Measurements from ENCODE around the gene C1QTNF5.

The C1QTNF5 gene

DNA sequence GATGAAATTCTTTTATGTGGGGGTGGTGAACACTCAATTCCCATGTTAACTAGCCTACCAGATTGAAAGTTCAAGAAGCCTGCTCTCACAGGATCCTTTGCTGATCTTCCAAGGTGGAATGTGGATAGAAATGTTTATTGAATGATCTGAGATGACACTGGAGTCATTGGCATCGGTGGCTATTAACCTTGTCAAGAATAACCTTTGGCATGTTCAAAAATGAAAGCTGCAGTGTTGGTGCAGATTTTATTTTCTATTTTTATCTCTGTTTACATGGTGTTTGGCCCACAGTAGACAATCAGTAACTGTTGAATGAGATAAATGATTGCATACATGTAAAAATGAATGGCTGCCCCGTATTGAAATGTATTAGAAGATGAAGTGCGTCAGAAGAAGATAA, 42.7 kb downstream of the C1QTNF5 start:
- no peak for DNase-seq (ENCODE audit: low spot score)
- peaks cover 14 to 79% of the 10 kb centered on the region in 2 donors for H3K36me3 ChIP-seq (replicated peaks in 1 of 2; ENCODE audit: control insufficient read depth in 2 of 2, insufficient read depth in 2 of 2, low read length in 2 of 2)

DNA sequence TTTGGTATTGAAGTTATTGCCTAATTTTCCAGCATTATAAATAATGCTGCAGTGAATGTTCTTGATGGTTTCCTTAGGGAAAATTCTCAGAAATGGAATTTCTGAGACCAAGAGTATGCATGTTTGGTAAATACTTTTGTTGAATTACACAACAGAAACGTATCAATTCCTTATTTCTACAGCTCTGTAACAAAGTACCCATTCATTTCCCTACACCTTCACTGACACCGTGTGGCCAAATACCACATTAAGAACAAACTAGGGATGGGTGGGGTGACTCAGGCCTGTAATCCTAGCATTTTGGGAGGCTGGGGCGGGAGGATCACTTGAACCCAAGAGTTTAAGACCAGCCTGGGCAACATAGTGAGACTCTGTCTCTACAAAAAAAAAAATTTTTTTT, 45.5 kb downstream of the C1QTNF5 start:
- DNase-seq (ENCODE audit: low spot score) = no peak
- Histone ChIP-seq H2BK5ac (ENCODE audit: low read length) (no peak overlapping the region), H3K14ac (ENCODE audit: low read length) (no peak overlapping the region), H3K4ac (ENCODE audit: low read length) (no peak overlapping the region), H4K8ac (ENCODE audit: low read depth, low read length) (no peak overlapping the region), H2BK12ac (ENCODE audit: low read length) (no peak overlapping the region), H3K23ac (ENCODE audit: low read depth, low read length, poor library complexity) (no peak overlapping the region), H3K27ac (replicated peaks; ENCODE audit: low read length) (no peak overlapping the region), H3K9me3 (replicated peaks in 1 of 2; ENCODE audit: control insufficient read depth in 2 of 2, insufficient read depth in 1 of 2, low read depth in 1 of 2, low read length in 2 of 2) (peaks cover 7 to 10% of the 10 kb centered on the region in 2 donors), H4K91ac (ENCODE audit: low read depth, low read length, poor library complexity) (no peak overlapping the region), H2BK15ac (ENCODE audit: low read length) (no peak overlapping the region), H2AFZ (ENCODE audit: low read length) (no peak overlapping the region), H2BK120ac (ENCODE audit: low read depth, low read length) (no peak overlapping the region), H2AK5ac (ENCODE audit: low read depth, low read length) (no peak overlapping the region), H3K4me1 (ENCODE audit: control insufficient read depth in 2 of 2, insufficient read depth in 1 of 2, low read depth in 1 of 2, low read length in 2 of 2) (no peaks in the 10 kb centered on the region), H3K9ac (ENCODE audit: low read depth, low read length, poor library complexity) (no peak overlapping the region), H3K4me2 (ENCODE audit: insufficient read depth, low read length, poor library complexity, severe bottlenecking) (no peak overlapping the region), H3K79me1 (ENCODE audit: low read depth, low read length) (peaks cover 1% of the 10 kb centered on the region), H3K4me3 (ENCODE audit: low read length in 2 of 2) (no peak overlapping the region), H3K18ac (ENCODE audit: low read length) (no peak overlapping the region), H3K36me3 (replicated peaks in 1 of 2; ENCODE audit: control insufficient read depth in 2 of 2, insufficient read depth in 2 of 2, low read length in 2 of 2) (peaks cover 13 to 67% of the 10 kb centered on the region in 2 donors), H3K27me3 (ENCODE audit: control insufficient read depth in 3 of 3, insufficient read depth in 3 of 3, low read depth in 1 of 3, low read length in 3 of 3) (peaks cover 0 to 3% (median 0%) of the 10 kb centered on the region in 3 experiments)
- no CpG with 5 or more reads among the region's 3 CpGs for WGBS, 2 donors (ENCODE audit: extremely low coverage in 2 of 2, insufficient read length in 2 of 2, insufficient replicate concordance in 1 of 2)

More for the DNA sequence above, 42.7 kb downstream of the C1QTNF5 start:
- Histone ChIP-seq H2BK15ac (ENCODE audit: low read length) (no peak overlapping the region), H3K27ac (replicated peaks; ENCODE audit: low read length) (no peak overlapping the region), H3K9me3 (replicated peaks in 1 of 2; ENCODE audit: control insufficient read depth in 2 of 2, insufficient read depth in 1 of 2, low read depth in 1 of 2, low read length in 2 of 2) (no peaks in the 10 kb centered on the region), H3K9ac (ENCODE audit: low read depth, low read length, poor library complexity) (no peak overlapping the region), H3K14ac (ENCODE audit: low read length) (no peak overlapping the region), H3K27me3 (ENCODE audit: control insufficient read depth in 3 of 3, insufficient read depth in 3 of 3, low read depth in 1 of 3, low read length in 3 of 3) (no peaks in the 10 kb centered on the region), H3K23ac (ENCODE audit: low read depth, low read length, poor library complexity) (no peak overlapping the region), H3K4me3 (ENCODE audit: low read length in 2 of 2) (no peak overlapping the region), H2BK5ac (ENCODE audit: low read length) (no peak overlapping the region), H2AFZ (ENCODE audit: low read length) (no peak overlapping the region), H3K4me2 (ENCODE audit: insufficient read depth, low read length, poor library complexity, severe bottlenecking) (no peak overlapping the region), H4K8ac (ENCODE audit: low read depth, low read length) (no peak overlapping the region), H3K79me1 (ENCODE audit: low read depth, low read length) (peaks cover 1% of the 10 kb centered on the region), H2AK5ac (ENCODE audit: low read depth, low read length) (no peak overlapping the region), H3K4me1 (ENCODE audit: control insufficient read depth in 2 of 2, insufficient read depth in 1 of 2, low read depth in 1 of 2, low read length in 2 of 2) (no peaks in the 10 kb centered on the region), H3K4ac (ENCODE audit: low read length) (no peak overlapping the region), H4K91ac (ENCODE audit: low read depth, low read length, poor library complexity) (no peak overlapping the region), H2BK12ac (ENCODE audit: low read length) (no peak overlapping the region), H3K18ac (ENCODE audit: low read length) (no peak overlapping the region), H2BK120ac (ENCODE audit: low read depth, low read length) (no peak overlapping the region)
- no CpG with 5 or more reads among the region's 3 CpGs for WGBS, 2 donors (ENCODE audit: extremely low coverage in 2 of 2, insufficient read length in 2 of 2, insufficient replicate concordance in 1 of 2)

DNA sequence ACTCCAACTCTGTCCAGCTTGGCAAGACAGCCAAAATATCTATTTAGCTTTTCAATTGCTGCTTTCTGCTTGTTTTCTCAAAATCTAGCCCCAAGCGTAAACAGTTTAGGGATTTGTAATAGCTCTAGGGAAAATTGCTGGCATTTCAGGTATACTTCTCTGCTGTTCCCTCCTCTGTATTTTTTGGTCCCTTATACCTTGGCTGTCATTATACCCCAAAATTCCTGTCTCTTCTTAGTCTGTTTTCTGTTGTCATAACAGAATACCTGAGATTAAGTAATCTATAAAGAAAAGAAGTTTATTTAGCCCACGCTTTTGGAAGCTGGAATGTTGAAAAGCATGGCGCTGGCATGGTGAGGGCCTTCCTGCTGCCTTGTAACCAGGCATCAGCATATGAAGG, 47.2 kb downstream of the C1QTNF5 start:
- WGBS, 2 donors (ENCODE audit: extremely low coverage in 2 of 2, insufficient read length in 2 of 2, insufficient replicate concordance in 1 of 2) = no CpG with 5 or more reads among the region's 3 CpGs
- H2BK5ac ChIP-seq (ENCODE audit: low read length) = no peak overlapping the region
- no peak overlapping the region for H3K18ac ChIP-seq (ENCODE audit: low read length)
- H3K4ac ChIP-seq (ENCODE audit: low read length) = no peak overlapping the region
- no peak overlapping the region for H3K4me3 ChIP-seq (ENCODE audit: low read length in 2 of 2)
- H3K79me1 ChIP-seq (ENCODE audit: low read depth, low read length) = peaks cover 1% of the 10 kb centered on the region
- DNase-seq (ENCODE audit: low spot score) = no peak
- H3K27ac ChIP-seq (replicated peaks; ENCODE audit: low read length) = no peak overlapping the region
- H3K27me3 ChIP-seq (ENCODE audit: control insufficient read depth in 3 of 3, insufficient read depth in 3 of 3, low read depth in 1 of 3, low read length in 3 of 3) = peaks cover 0 to 3% (median 0%) of the 10 kb centered on the region in 3 experiments
- H3K14ac ChIP-seq (ENCODE audit: low read length) = no peak overlapping the region
- no peak overlapping the region for H4K91ac ChIP-seq (ENCODE audit: low read depth, low read length, poor library complexity)
- H3K36me3 ChIP-seq (replicated peaks in 1 of 2; ENCODE audit: control insufficient read depth in 2 of 2, insufficient read depth in 2 of 2, low read length in 2 of 2) = peaks cover 7 to 66% of the 10 kb centered on the region in 2 donors
- H3K4me2 ChIP-seq (ENCODE audit: insufficient read depth, low read length, poor library complexity, severe bottlenecking) = no peak overlapping the region
- no peak overlapping the region for H2AK5ac ChIP-seq (ENCODE audit: low read depth, low read length)
- H2BK12ac ChIP-seq (ENCODE audit: low read length) = no peak overlapping the region
- H2BK120ac ChIP-seq (ENCODE audit: low read depth, low read length) = no peak overlapping the region
- no peak overlapping the region for H2AFZ ChIP-seq (ENCODE audit: low read length)
- H4K8ac ChIP-seq (ENCODE audit: low read depth, low read length) = no peak overlapping the region
- H3K4me1 ChIP-seq (ENCODE audit: control insufficient read depth in 2 of 2, insufficient read depth in 1 of 2, low read depth in 1 of 2, low read length in 2 of 2) = no peaks in the 10 kb centered on the region
- no peak overlapping the region for H3K9ac ChIP-seq (ENCODE audit: low read depth, low read length, poor library complexity)
- H3K23ac ChIP-seq (ENCODE audit: low read depth, low read length, poor library complexity) = no peak overlapping the region
- no peak overlapping the region for H2BK15ac ChIP-seq (ENCODE audit: low read length)
- H3K9me3 ChIP-seq (replicated peaks in 1 of 2; ENCODE audit: control insufficient read depth in 2 of 2, insufficient read depth in 1 of 2, low read depth in 1 of 2, low read length in 2 of 2) = peaks cover 7 to 18% of the 10 kb centered on the region in 2 donors

DNA sequence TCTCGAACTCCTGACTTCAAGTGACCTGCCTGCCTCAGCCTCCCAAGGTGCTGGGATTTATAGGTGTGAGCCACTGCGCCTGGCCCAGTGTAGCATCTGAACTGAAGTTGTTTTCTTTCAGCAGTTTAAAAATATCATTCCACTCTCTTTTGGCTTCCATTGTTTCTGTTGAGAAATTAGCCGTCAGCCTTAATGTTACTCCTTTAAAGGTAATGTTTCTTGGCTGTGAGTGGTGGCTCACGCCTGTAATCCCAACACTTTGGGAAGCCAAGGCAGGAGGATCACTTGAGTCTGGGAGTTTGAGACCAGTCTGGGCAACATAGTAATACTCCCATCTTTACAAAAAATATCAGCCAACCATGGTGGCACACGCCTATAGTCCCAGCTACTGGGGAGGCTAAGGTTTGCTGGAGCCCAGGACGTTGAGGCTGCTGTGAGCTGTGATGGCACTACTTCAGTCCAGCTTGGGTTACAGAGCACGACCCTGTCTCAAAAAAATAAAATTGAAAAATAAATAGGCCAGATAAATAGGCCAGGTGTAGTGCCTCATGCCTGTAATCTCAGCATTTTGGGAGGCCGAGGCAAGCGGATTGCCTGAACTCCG, 49.7 kb downstream of the C1QTNF5 start:
- Histone ChIP-seq H3K27me3 (ENCODE audit: control insufficient read depth in 3 of 3, insufficient read depth in 3 of 3, low read depth in 1 of 3, low read length in 3 of 3) (peaks cover 0 to 3% (median 0%) of the 10 kb centered on the region in 3 experiments), H3K18ac (ENCODE audit: low read length) (no peak overlapping the region), H3K4me3 (ENCODE audit: low read length in 2 of 2) (no peak overlapping the region), H2BK12ac (ENCODE audit: low read length) (no peak overlapping the region), H4K8ac (ENCODE audit: low read depth, low read length) (no peak overlapping the region), H3K27ac (replicated peaks; ENCODE audit: low read length) (no peak overlapping the region), H2AFZ (ENCODE audit: low read length) (no peak overlapping the region), H2BK15ac (ENCODE audit: low read length) (no peak overlapping the region), H2BK5ac (ENCODE audit: low read length) (no peak overlapping the region), H2BK120ac (ENCODE audit: low read depth, low read length) (no peak overlapping the region), H3K4ac (ENCODE audit: low read length) (no peak overlapping the region), H3K36me3 (replicated peaks in 1 of 2; ENCODE audit: control insufficient read depth in 2 of 2, insufficient read depth in 2 of 2, low read length in 2 of 2) (peaks cover 7 to 68% of the 10 kb centered on the region in 2 donors), H3K9me3 (replicated peaks in 1 of 2; ENCODE audit: control insufficient read depth in 2 of 2, insufficient read depth in 1 of 2, low read depth in 1 of 2, low read length in 2 of 2) (peaks cover 7 to 18% of the 10 kb centered on the region in 2 donors), H3K9ac (ENCODE audit: low read depth, low read length, poor library complexity) (no peak overlapping the region), H3K23ac (ENCODE audit: low read depth, low read length, poor library complexity) (no peak overlapping the region), H3K79me1 (ENCODE audit: low read depth, low read length) (peaks cover 1% of the 10 kb centered on the region), H3K14ac (ENCODE audit: low read length) (no peak overlapping the region), H3K4me1 (ENCODE audit: control insufficient read depth in 2 of 2, insufficient read depth in 1 of 2, low read depth in 1 of 2, low read length in 2 of 2) (no peaks in the 10 kb centered on the region), H2AK5ac (ENCODE audit: low read depth, low read length) (no peak overlapping the region), H4K91ac (ENCODE audit: low read depth, low read length, poor library complexity) (no peak overlapping the region), H3K4me2 (ENCODE audit: insufficient read depth, low read length, poor library complexity, severe bottlenecking) (no peak overlapping the region)
- no peak for DNase-seq (ENCODE audit: low spot score)
- no CpG with 5 or more reads among the region's 10 CpGs for WGBS, 2 donors (ENCODE audit: extremely low coverage in 2 of 2, insufficient read length in 2 of 2, insufficient replicate concordance in 1 of 2)
